Hematopoietic multipotent progenitor cell (in vitro differentiated cells): ENCODE results near the gene CRKL. TPM values are rescaled to one million over a fixed set of nuclear protein-coding genes. Genes with fewer than 3 reads are reported as not detected.
"Not testable (repeated sequence)": the region's sequence is repeated elsewhere in the genome, so short reads cannot be mapped to it uniquely, and the experiment has no call there.

Experiments
- DNase-seq, 3 donors: peaks; one replicate each; pipeline ENCODE4 v3.0.0-alpha.2; 2011 to 2015; ENCODE audit warnings: low read depth in 2 of 3, low spot score in 2 of 3
- total RNA-seq: library from RNA; depleted of rRNA; stranded (reverse); fragments of >200 nt; gene quantifications from one replicate; pipeline ENCODE4 v1.2.3, GENCODE V29; 2012

CRKL gene
- total RNA-seq, 1 donor: 36.9 TPM

GRCh38 chr22:20901093-20902033 is 15.8 kb upstream of the CRKL start:
- DNase-seq: not testable (repeated sequence)

GRCh38 chr22:20903093-20903492 is 14.1 kb upstream of the CRKL start:
- no peak for DNase-seq

- no peak for DNase-seq
These were observed 12.9 kb upstream of the CRKL start for GRCh38 chr22:20904008-20904979.

GRCh38 chr22:20904980-20905355 is 12.2 kb upstream of the CRKL start:
- DNase-seq: no peak

GRCh38 chr22:20905415-20906386 is 11.5 kb upstream of the CRKL start:
- DNase-seq: no peak

GRCh38 chr22:20906387-20906767 is 10.8 kb upstream of the CRKL start:
- no peak for DNase-seq

GRCh38 chr22:20908717-20909116 is 8.5 kb upstream of the CRKL start:
- not testable (repeated sequence) for DNase-seq

- no peak for DNase-seq
These were observed 7.5 kb upstream of the CRKL start for GRCh38 chr22:20909543-20910303.

- no peak for DNase-seq
These were observed 4.7 kb upstream of the CRKL start for GRCh38 chr22:20912494-20912893.

GRCh38 chr22:20918663-20919218 is 1.5 kb downstream of the CRKL start:
- no peak for DNase-seq

- no peak for DNase-seq
These were observed 2.5 kb downstream of the CRKL start for GRCh38 chr22:20919718-20920117.

- no peak for DNase-seq
These were observed 3.6 kb downstream of the CRKL start for GRCh38 chr22:20920881-20921203.

GRCh38 chr22:20922141-20922751 is 5.0 kb downstream of the CRKL start:
- no peak for DNase-seq

- no peak for DNase-seq
These were observed 9.0 kb downstream of the CRKL start for GRCh38 chr22:20926243-20926642.

GRCh38 chr22:20927940-20928572 is 10.8 kb downstream of the CRKL start:
- no peak for DNase-seq

- no peak for DNase-seq
These were observed 11.4 kb downstream of the CRKL start for GRCh38 chr22:20928573-20928967.

GRCh38 chr22:20930004-20930403 is 12.8 kb downstream of the CRKL start:
- no peak for DNase-seq

- not testable (repeated sequence) for DNase-seq
These were observed 13.2 kb downstream of the CRKL start for GRCh38 chr22:20930435-20930834.
